Stimulated activated CD8-positive, alpha-beta memory T cell treated with anti-CD3 and anti-CD28 coated beads, Interleukin-7, amount 100 ng/mL, for 24 hours (primary cell): ENCODE data around the gene IGSF21.
"Not testable (repeated sequence)": the region's sequence is repeated elsewhere in the genome, so short reads cannot be mapped to it uniquely, and the experiment has no call there.

Experiments
- DNase-seq: peaks from one replicate; pipeline ENCODE4 v3.0.0-alpha.2; 2020; ENCODE audit warnings: low read depth

The IGSF21 gene

GRCh38 chr1:18360251-18360650 lies 252.7 kb downstream of the IGSF21 start:
- DNase-seq: no peak

- DNase-seq: no peak
Observed at GRCh38 chr1:18362150-18362549, 254.6 kb downstream of the IGSF21 start.

- no peak for DNase-seq
Observed at GRCh38 chr1:18363436-18363835, 255.8 kb downstream of the IGSF21 start.

- no peak for DNase-seq
Observed at GRCh38 chr1:18365099-18365705, 257.6 kb downstream of the IGSF21 start.

GRCh38 chr1:18372505-18372904 lies 264.9 kb downstream of the IGSF21 start:
- DNase-seq: not testable (repeated sequence)

- no peak for DNase-seq
Observed at GRCh38 chr1:18373151-18373550, 265.6 kb downstream of the IGSF21 start.

GRCh38 chr1:18373882-18374493 lies 266.4 kb downstream of the IGSF21 start:
- DNase-seq: no peak

GRCh38 chr1:18376661-18377060 lies 269.1 kb downstream of the IGSF21 start:
- DNase-seq: no peak

GRCh38 chr1:18380288-18380687 lies 272.7 kb downstream of the IGSF21 start:
- DNase-seq: no peak

- no peak for DNase-seq
Observed at GRCh38 chr1:18384059-18384458, 276.5 kb downstream of the IGSF21 start.

GRCh38 chr1:18384471-18384870 lies 276.9 kb downstream of the IGSF21 start:
- no peak for DNase-seq

GRCh38 chr1:18385239-18385790 lies 277.7 kb downstream of the IGSF21 start:
- no peak for DNase-seq

- no peak for DNase-seq
Observed at GRCh38 chr1:18386591-18386990, 279.0 kb downstream of the IGSF21 start.

GRCh38 chr1:18387307-18387706 lies 279.7 kb downstream of the IGSF21 start:
- no peak for DNase-seq

- DNase-seq: no peak
Observed at GRCh38 chr1:18390953-18391352, 283.4 kb downstream of the IGSF21 start.

GRCh38 chr1:18394563-18395156 lies 287.1 kb downstream of the IGSF21 start:
- no peak for DNase-seq

- DNase-seq: no peak
Observed at GRCh38 chr1:18396247-18396980, 288.8 kb downstream of the IGSF21 start.

- no peak for DNase-seq
Observed at GRCh38 chr1:18397641-18398040, 290.0 kb downstream of the IGSF21 start.

GRCh38 chr1:18398791-18399530 lies 291.4 kb downstream of the IGSF21 start:
- no peak for DNase-seq

- no peak for DNase-seq
Observed at GRCh38 chr1:18400347-18401102, 292.9 kb downstream of the IGSF21 start.

- DNase-seq: no peak
Observed at GRCh38 chr1:18401921-18402320, 294.3 kb downstream of the IGSF21 start.
